CD4-positive, alpha-beta memory T cell (primary cell): ENCODE data around the gene CKM. TPM values are rescaled to one million over a fixed set of nuclear protein-coding genes. Genes with fewer than 3 reads are reported as not detected.

Source experiments
- CTCF ChIA-PET: fragments of 350-600 bp; sonication (Branson Sonifier 250); formaldehyde crosslinking; loops from one replicate; lab custom pipeline; 2021; ENCODE audit warnings: inconsistent platforms; ENCODE audit not compliant: partially characterized antibody; lab: Charles Lee
- POLR2A ChIA-PET: fragments of 350-600 bp; sonication (Branson Sonifier 250); formaldehyde crosslinking; loops from one replicate; lab custom pipeline; 2021; ENCODE audit not compliant: partially characterized antibody; lab: Charles Lee
- DNase-seq, 5 donors: peaks; one replicate each; pipeline versions ENCODE4 v3.0.0 to v3.0.0-alpha.2; 2020 to 2022; ENCODE audit warnings: mixed read lengths in 1 of 5
- H3K27ac ChIP-seq: one replicate; pipeline ENCODE4 v1.7.0; 2013; ENCODE audit warnings: low read depth, low read length
- H3K27me3 ChIP-seq: 2 replicates; pipeline ENCODE4 v1.7.0; 2013; ENCODE audit warnings: mild to moderate bottlenecking, low read length, moderate library complexity; ENCODE audit not compliant: insufficient read depth
- H3K36me3 ChIP-seq: 2 replicates; pipeline ENCODE4 v1.7.0; 2013; ENCODE audit warnings: mild to moderate bottlenecking, low read length, moderate library complexity; ENCODE audit not compliant: insufficient read depth
- H3K4me1 ChIP-seq: 2 replicates; pipeline ENCODE4 v1.7.0; 2013; ENCODE audit warnings: mild to moderate bottlenecking, low read length, moderate library complexity; ENCODE audit not compliant: insufficient read depth
- H3K4me3 ChIP-seq, 2 donors: one replicate each; pipeline ENCODE4 v1.7.0; 2013; ENCODE audit warnings: low read length in 2 of 2, mild to moderate bottlenecking in 1 of 2
- H3K9me3 ChIP-seq, 2 donors: one replicate each; pipeline ENCODE4 v1.7.0; 2013; ENCODE audit warnings: low read length in 2 of 2, control low read depth in 1 of 2; ENCODE audit not compliant: control insufficient read depth in 1 of 2
- H3K27ac Mint-ChIP-seq, 7 donors: one replicate each; pipeline ENCODE4 v1.8.0; 2020 to 2021; ENCODE audit warnings: mixed read lengths in 7 of 7, mild to moderate bottlenecking in 6 of 7, inconsistent platforms in 3 of 7, moderate library complexity in 3 of 7
- H3K27me3 Mint-ChIP-seq, 2 donors: one replicate each; pipeline ENCODE4 v1.8.0; 2020 to 2021; ENCODE audit warnings: mixed read lengths in 2 of 2
- H3K36me3 Mint-ChIP-seq, 2 donors: one replicate each; pipeline ENCODE4 v1.8.0; 2020 to 2021; ENCODE audit warnings: mixed read lengths in 2 of 2, inconsistent platforms in 1 of 2, mild to moderate bottlenecking in 1 of 2
- H3K4me1 Mint-ChIP-seq, 4 donors: one replicate each; pipeline ENCODE4 v1.8.0; 2020 to 2021; ENCODE audit warnings: mixed read lengths in 4 of 4, mild to moderate bottlenecking in 1 of 4
- H3K4me3 Mint-ChIP-seq, 8 donors: one replicate each; pipeline ENCODE4 v1.8.0; 2020 to 2021; ENCODE audit warnings: mixed read lengths in 8 of 8, mild to moderate bottlenecking in 7 of 8, moderate library complexity in 6 of 8, inconsistent platforms in 3 of 8
- H3K9me3 Mint-ChIP-seq, 8 donors: one replicate each; pipeline ENCODE4 v1.8.0; 2020 to 2021; ENCODE audit warnings: mixed read lengths in 8 of 8, mild to moderate bottlenecking in 5 of 8, inconsistent platforms in 3 of 8, moderate library complexity in 1 of 8
- intact Hi-C: fragments of 100-400 bp; cut with micrococcal nuclease; formaldehyde crosslinking; loops from one replicate; pipeline ENCODE4 v1.15.1; 2023
- polyA plus RNA-seq, 2 donors: library from polyadenylated mRNA; unstranded; fragments of 300-500 nt; fragmentation: Illumina TruSeq; gene quantifications; one replicate each; pipeline ENCODE4 v1.2.3, GENCODE V29; 2021
- total RNA-seq, 2 experiments: library from RNA; stranded (reverse); gene quantifications; one replicate each; pipeline ENCODE4 v1.2.3, GENCODE V29; 2021

Gene CKM
- total and polyA plus RNA-seq, 4 experiments from 2014 or later: not detected

DNA sequence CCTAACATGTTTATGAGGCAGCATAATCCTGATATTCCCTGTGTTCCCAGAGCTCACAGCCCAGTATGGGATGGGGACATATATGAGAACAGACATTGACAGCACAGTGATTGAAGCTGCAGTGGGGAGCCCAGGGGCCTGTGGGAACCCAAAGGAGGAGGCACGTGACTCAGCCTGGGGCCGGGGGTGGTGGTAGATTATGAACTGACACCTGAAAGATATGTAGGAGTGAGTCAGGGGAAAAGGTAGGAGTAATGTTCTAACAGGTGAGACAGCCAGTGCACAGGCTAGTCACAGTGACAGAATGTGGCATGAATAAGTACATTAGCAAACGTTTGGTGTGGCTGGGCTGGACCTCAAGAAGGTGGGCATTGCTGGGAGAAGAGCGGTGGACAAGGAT, 29.0 kb downstream of the CKM start:
- no peak overlapping the region for H3K4me3 ChIP-seq
- CTCF ChIA-PET: no interaction called here
- peak overlapping the region in 1 of 7 donors; percentile 43 for H3K27ac Mint-ChIP-seq

DNA sequence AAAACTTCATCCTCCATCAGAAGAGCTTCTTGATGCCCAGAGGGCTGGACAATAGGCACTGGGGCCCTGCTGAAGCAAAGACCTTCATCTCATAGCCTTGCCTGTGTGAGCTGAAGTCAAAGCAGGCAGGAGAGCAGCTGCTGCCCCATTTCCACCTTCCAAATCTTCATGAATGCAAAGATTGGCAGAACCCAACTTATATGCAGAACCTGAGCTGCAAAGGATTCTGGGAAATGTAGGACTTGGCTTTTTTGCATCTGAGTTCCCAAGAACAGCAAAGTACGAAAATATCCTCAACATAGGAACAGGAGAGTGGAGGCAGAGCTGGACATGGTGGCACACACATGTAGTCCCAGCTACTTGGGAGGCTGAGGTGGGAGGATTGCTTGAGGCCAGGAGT, 30.8 kb downstream of the CKM start:
- Mint-ChIP-seq H3K4me1 (no peaks in the 10 kb centered on the region), H3K27me3 (no peaks in the 10 kb centered on the region), H3K9me3 (peaks cover 0 to 2% (median 0%) of the 10 kb centered on the region in 8 donors), H3K4me3 (no peak overlapping the region), H3K36me3 (peaks cover 41 to 49% of the 10 kb centered on the region in 2 donors), H3K27ac (no peak overlapping the region)
- ChIA-PET CTCF (no interaction called here), POLR2A (no interaction called here)
- H3K27me3 ChIP-seq: no peaks in the 10 kb centered on the region
- no peaks in the 10 kb centered on the region for H3K4me1 ChIP-seq
- H3K27ac ChIP-seq: no peak overlapping the region
- H3K4me3 ChIP-seq: no peak overlapping the region
- no peaks in the 10 kb centered on the region for H3K9me3 ChIP-seq
- no peak for DNase-seq
- H3K36me3 ChIP-seq: no peaks in the 10 kb centered on the region
- intact Hi-C loops: no loop called here

More for the DNA sequence above, 29.0 kb downstream of the CKM start:
- Histone ChIP-seq H3K27ac (no peak overlapping the region), H3K4me1 (no peaks in the 10 kb centered on the region), H3K9me3 (no peaks in the 10 kb centered on the region), H3K27me3 (no peaks in the 10 kb centered on the region), H3K36me3 (no peaks in the 10 kb centered on the region)
- intact Hi-C loops: no loop called here
- Mint-ChIP-seq H3K4me3 (peak overlapping the region in 1 of 8 donors; percentile 41), H3K4me1 (no peaks in the 10 kb centered on the region), H3K27me3 (no peaks in the 10 kb centered on the region), H3K9me3 (peaks cover 0 to 2% (median 0%) of the 10 kb centered on the region in 8 donors), H3K36me3 (peaks cover 50 to 56% of the 10 kb centered on the region in 2 donors)
- no peak for DNase-seq
- POLR2A ChIA-PET: no interaction called here

DNA sequence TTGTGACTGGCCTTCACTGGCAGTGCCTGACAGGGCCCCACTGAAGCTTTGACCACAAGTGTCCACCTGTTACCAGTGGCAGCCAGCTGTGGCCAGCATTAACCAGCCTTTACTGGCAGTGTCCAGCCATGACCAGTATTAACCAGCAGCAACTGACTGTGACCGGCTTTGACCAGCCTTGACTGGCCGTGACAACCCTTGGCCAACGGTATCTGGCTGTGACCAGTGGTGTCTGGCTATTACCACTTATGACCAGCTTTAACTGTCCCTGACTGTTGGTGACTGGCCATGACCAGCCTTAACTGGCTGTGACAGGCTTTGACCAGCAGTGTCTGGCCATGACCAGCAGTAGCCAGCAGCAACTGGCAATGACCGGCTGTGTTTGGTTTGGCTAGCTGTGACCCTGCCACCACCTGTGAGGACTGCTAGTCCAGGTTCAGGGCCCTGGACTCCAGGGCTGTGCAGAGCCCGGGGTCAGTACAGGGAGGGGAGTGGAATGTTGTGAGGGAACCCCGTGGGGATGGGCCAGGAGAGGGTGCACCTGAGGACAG, 32.2 kb downstream of the CKM start:
- POLR2A ChIA-PET: no interaction called here
- CTCF ChIA-PET: no interaction called here
- no peak overlapping the region for H3K27ac ChIP-seq

DNA sequence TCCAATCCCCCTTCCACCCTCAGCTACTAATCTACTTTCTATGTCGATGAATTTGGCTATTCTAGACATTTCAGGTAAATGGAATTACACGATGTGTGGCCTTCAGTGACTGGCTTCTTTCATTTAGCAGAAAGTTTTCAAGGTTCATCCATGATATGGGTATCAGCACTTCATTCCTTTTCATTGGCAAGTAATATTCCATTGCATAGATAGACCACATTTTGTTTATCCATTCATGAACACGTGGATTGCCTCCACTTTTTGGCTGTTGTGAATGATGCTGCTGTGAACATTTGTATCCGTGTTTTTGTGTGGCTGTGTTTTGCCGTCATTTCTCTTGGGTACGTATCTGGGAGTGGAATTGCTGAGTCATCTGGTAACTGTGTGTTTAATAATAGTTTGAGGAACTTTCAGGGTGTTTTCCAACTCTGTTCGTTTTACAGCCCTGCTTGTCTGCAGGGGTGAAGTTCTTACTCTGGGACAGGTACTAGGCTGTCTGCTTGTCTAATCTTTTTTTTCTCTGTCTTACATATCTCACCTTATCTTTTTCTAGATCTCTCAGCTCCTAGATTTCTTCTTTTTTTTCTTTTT, 39.1 kb downstream of the CKM start:
- Mint-ChIP-seq H3K36me3 (peaks cover 30 to 41% of the 10 kb centered on the region in 2 donors), H3K27ac (peak overlapping the region in 1 of 7 donors; percentile 41), H3K4me1 (peaks cover 0 to 4% (median 0%) of the 10 kb centered on the region in 4 donors), H3K27me3 (no peaks in the 10 kb centered on the region), H3K9me3 (no peaks in the 10 kb centered on the region), H3K4me3 (no peak overlapping the region)
- intact Hi-C loops: no loop called here
- CTCF ChIA-PET: no interaction called here
- Histone ChIP-seq H3K36me3 (peaks cover 2% of the 10 kb centered on the region), H3K27ac (no peak overlapping the region), H3K9me3 (no peaks in the 10 kb centered on the region), H3K4me3 (no peak overlapping the region), H3K4me1 (no peaks in the 10 kb centered on the region), H3K27me3 (no peaks in the 10 kb centered on the region)
- DNase-seq: no peak
- POLR2A ChIA-PET: no interaction called here

More for the DNA sequence above, 32.2 kb downstream of the CKM start:
- H3K4me1 ChIP-seq: no peaks in the 10 kb centered on the region
- intact Hi-C loops: no loop called here
- Mint-ChIP-seq H3K36me3 (peaks cover 42 to 47% of the 10 kb centered on the region in 2 donors), H3K4me1 (no peaks in the 10 kb centered on the region), H3K9me3 (peaks cover 0 to 2% (median 0%) of the 10 kb centered on the region in 8 donors), H3K27me3 (no peaks in the 10 kb centered on the region), H3K27ac (no peak overlapping the region), H3K4me3 (no peak overlapping the region)
- H3K27me3 ChIP-seq: no peaks in the 10 kb centered on the region
- no peak for DNase-seq
- no peaks in the 10 kb centered on the region for H3K9me3 ChIP-seq
- H3K36me3 ChIP-seq: no peaks in the 10 kb centered on the region
- no peak overlapping the region for H3K4me3 ChIP-seq

DNA sequence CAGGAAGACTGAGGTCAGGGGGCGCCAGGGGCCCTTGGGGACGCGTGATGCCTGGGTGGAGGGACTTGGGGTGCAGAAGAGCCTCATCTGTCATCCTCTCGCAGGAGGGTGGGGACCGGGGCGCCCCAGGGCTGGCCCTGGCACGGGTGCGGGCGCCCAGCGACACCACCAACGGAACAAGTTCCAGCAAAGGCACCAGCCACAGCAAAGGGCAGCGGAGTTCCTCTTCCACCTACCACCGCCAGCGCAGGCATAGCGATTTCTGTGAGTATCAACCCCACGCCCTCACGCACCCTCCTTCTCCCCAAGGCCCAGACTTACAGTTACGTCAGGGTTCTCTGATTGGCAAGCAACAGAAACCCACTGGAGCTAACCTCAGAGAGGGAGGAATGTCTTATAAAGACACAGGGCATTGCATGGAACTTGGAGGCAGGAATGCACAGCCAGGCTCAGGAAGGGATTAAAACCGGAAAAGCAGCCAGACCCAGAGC, 42.2 kb downstream of the CKM start:
- CTCF ChIA-PET: no interaction called here
- Mint-ChIP-seq H3K4me3 (no peak overlapping the region), H3K27me3 (no peaks in the 10 kb centered on the region), H3K4me1 (peaks cover 0 to 4% (median 0%) of the 10 kb centered on the region in 4 donors), H3K9me3 (no peaks in the 10 kb centered on the region), H3K36me3 (peaks cover 35 to 40% of the 10 kb centered on the region in 2 donors), H3K27ac (no peak overlapping the region)
- no peaks in the 10 kb centered on the region for H3K27me3 ChIP-seq
- H3K9me3 ChIP-seq: no peaks in the 10 kb centered on the region
- peaks cover 6% of the 10 kb centered on the region for H3K36me3 ChIP-seq
- no peaks in the 10 kb centered on the region for H3K4me1 ChIP-seq
- no peak overlapping the region for H3K4me3 ChIP-seq
- DNase-seq: no peak
- intact Hi-C loops: no loop called here
- POLR2A ChIA-PET: no interaction called here
- H3K27ac ChIP-seq: no peak overlapping the region

DNA sequence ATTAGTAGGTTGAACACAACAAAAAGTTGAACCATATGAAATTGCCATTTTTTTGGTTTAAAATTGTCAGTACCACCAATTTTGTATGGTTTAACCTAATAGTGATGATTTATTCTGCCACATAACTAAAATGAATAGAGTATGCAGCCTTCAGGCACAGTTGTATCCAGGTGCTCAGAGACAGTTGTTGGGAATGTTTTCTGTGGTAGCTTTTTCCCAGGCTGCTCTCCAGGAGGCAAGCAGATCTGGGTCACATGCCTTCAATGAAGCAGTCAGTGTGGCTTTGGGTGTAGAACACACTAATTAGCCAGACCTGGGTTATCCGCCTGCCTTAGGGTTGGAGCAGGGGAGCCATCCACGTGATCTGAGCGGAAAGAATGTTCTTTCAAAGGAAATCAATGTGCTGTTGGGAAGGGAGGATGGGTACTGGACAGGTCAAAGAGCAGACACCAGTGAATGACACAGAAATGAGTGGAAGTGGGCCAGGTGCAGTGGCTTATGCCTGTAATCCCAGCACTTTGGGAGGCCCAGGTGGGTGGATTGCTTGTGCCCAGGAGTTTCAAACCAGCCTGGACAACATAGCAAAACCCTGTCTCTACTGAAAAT, 43.0 kb downstream of the CKM start:
- Histone ChIP-seq H3K36me3 (peaks cover 6% of the 10 kb centered on the region), H3K4me3 (no peak overlapping the region), H3K27me3 (no peaks in the 10 kb centered on the region), H3K27ac (no peak overlapping the region), H3K9me3 (no peaks in the 10 kb centered on the region), H3K4me1 (no peaks in the 10 kb centered on the region)
- intact Hi-C loops: no loop called here
- ChIA-PET POLR2A (no interaction called here), CTCF (no interaction called here)
- Mint-ChIP-seq H3K4me1 (peaks cover 0 to 4% (median 0%) of the 10 kb centered on the region in 4 donors), H3K4me3 (no peak overlapping the region), H3K27me3 (no peaks in the 10 kb centered on the region), H3K9me3 (no peaks in the 10 kb centered on the region), H3K36me3 (peaks cover 34 to 36% of the 10 kb centered on the region in 2 donors), H3K27ac (peak overlapping the region in 1 of 7 donors; percentile 78)
- no peak for DNase-seq

DNA sequence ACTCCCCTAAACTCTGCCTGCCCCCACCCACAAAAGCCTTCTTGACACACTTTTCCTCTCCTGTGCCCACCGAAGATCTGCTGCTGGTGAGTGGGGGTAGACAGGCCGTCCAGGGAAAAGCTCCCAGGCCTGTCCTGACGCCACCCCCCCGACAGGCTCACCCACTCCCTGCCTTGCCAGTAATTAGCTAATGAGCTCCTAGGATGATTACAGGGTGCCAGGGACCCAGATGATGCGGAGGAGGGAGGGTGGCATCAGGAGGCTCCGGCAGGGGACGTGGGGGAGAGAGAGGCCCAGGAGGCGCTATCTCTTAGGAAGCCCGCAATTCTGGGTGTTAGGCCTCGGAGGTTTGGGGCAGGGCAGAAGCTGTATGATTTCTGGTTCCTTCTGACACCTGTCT, 44.6 kb downstream of the CKM start:
- H3K27ac Mint-ChIP-seq: no peak overlapping the region
- ChIA-PET CTCF (no interaction called here), POLR2A (no interaction called here)
- H3K36me3 ChIP-seq: peaks cover 12% of the 10 kb centered on the region
- DNase-seq: no peak
- H3K27ac ChIP-seq: no peak overlapping the region
- H3K27me3 Mint-ChIP-seq: no peaks in the 10 kb centered on the region
- peaks cover 0 to 4% (median 0%) of the 10 kb centered on the region in 4 donors for H3K4me1 Mint-ChIP-seq
- peaks cover 34 to 39% of the 10 kb centered on the region in 2 donors for H3K36me3 Mint-ChIP-seq
- intact Hi-C loops: no loop called here
- H3K4me1 ChIP-seq: no peaks in the 10 kb centered on the region
- H3K27me3 ChIP-seq: no peaks in the 10 kb centered on the region
- no peak overlapping the region for H3K4me3 ChIP-seq
- H3K9me3 Mint-ChIP-seq: no peaks in the 10 kb centered on the region
- H3K4me3 Mint-ChIP-seq: no peak overlapping the region
- no peaks in the 10 kb centered on the region for H3K9me3 ChIP-seq
